A673 (cell line): ENCODE data around the gene RASSF7. TPM values are rescaled to one million over a fixed set of nuclear protein-coding genes. Genes with fewer than 3 reads are reported as not detected.
A peak's percentile ranks its signal among the peaks of the same experiment; 100 is the strongest.

Experiments used
- BruUV-seq: library from RNA; stranded (reverse); fragments of 400-500 nt; replicated peaks from 2 replicates; lab custom pipeline; 2021; lab: Mats Ljungman, UMichigan
- CTCF ChIA-PET: fragments of 300-600 bp; sonication (Branson Sonifier 250); formaldehyde crosslinking; loops from one replicate; lab custom pipeline; 2022; ENCODE audit warnings: antibody characterized with exemption; lab: Charles Lee
- POLR2A ChIA-PET: fragments of 300-600 bp; sonication (Branson Sonifier 250); formaldehyde crosslinking; loops from one replicate; lab custom pipeline; 2022; ENCODE audit warnings: antibody characterized with exemption; ENCODE audit not compliant: low non-redundant PET; lab: Charles Lee
- DNase-seq: peaks from one replicate; pipeline ENCODE4 v3.0.0-alpha.2; 2015; ENCODE audit warnings: low spot score
- H3K27ac ChIP-seq: fragments of 200-600 bp; sonication (generic); 2 replicates; pipeline ENCODE4 v1.5.1; 2016; ENCODE audit warnings: mixed run types, low read depth, mild to moderate bottlenecking, mixed read lengths, antibody characterized with exemption, low read length; ENCODE audit not compliant: poor library complexity, severe bottlenecking
- H3K27me3 ChIP-seq: fragments of 200-600 bp; sonication (generic); replicated peaks from 2 replicates; pipeline ENCODE4 v1.6.1; 2017; ENCODE audit warnings: mixed run types, low read depth, mild to moderate bottlenecking, mixed read lengths, antibody characterized with exemption, low read length; ENCODE audit not compliant: insufficient read depth, poor library complexity
- H3K36me3 ChIP-seq: fragments of 200-600 bp; sonication (generic); 2 replicates; pipeline ENCODE4 v1.6.1; 2016; ENCODE audit warnings: mixed run types, mild to moderate bottlenecking, mixed read lengths, antibody characterized with exemption, low read length; ENCODE audit not compliant: insufficient read depth, poor library complexity, severe bottlenecking
- H3K4me1 ChIP-seq: fragments of 200-600 bp; sonication (generic); 2 replicates; pipeline ENCODE4 v1.6.1; 2017; ENCODE audit warnings: mixed run types, mild to moderate bottlenecking, mixed read lengths, antibody characterized with exemption, low read length; ENCODE audit not compliant: insufficient read depth, poor library complexity, severe bottlenecking
- H3K4me3 ChIP-seq: fragments of 200-600 bp; sonication (generic); 2 replicates; pipeline ENCODE4 v1.5.1; 2016; ENCODE audit warnings: low read depth, mixed run types, mild to moderate bottlenecking, mixed read lengths, low read length; ENCODE audit not compliant: poor library complexity, severe bottlenecking
- H3K9me3 ChIP-seq: fragments of 200-600 bp; sonication (generic); 2 replicates; pipeline ENCODE4 v1.6.1; 2016; ENCODE audit warnings: mixed run types, low read depth, mild to moderate bottlenecking, mixed read lengths, antibody characterized with exemption, low read length; ENCODE audit not compliant: poor library complexity, severe bottlenecking
- CTCF ChIP-seq: fragments of 300-800, 200-600 bp; sonication (generic); conservative IDR thresholded peaks from 2 replicates; pipeline ENCODE4 v1.5.1; 2017; ENCODE audit warnings: low read depth, mild to moderate bottlenecking, antibody characterized with exemption, low read length, moderate library complexity, mixed read lengths
- EZH2 ChIP-seq: fragments of 200-600 bp; sonication (generic); IDR thresholded peaks from 2 replicates; pipeline ENCODE4 v1.6.1; 2017; ENCODE audit warnings: borderline replicate concordance, low read depth, mild to moderate bottlenecking, mixed read lengths, antibody characterized with exemption, low read length; ENCODE audit not compliant: poor library complexity, severe bottlenecking
- intact Hi-C: fragments of 100-400 bp; cut with micrococcal nuclease; formaldehyde crosslinking; loops from one replicate; pipeline ENCODE4 v1.10.0; 2022; ENCODE audit not compliant: unreplicated experiment
- total RNA-seq: library from RNA; stranded (reverse); gene quantifications from 2 replicates; pipeline ENCODE4 v1.2.3, GENCODE V29; 2021

RASSF7 gene
- total RNA-seq, 1 experiment from 2014 or later: 4.6 TPM

- no peak for TF ChIP-seq CTCF
- TF ChIP-seq EZH2: no peak
- Histone ChIP-seq H3K4me1 (peaks cover 20% of the 10 kb centered on the region), H3K36me3 (peaks cover 4% of the 10 kb centered on the region), H3K27ac (peak overlapping the region; percentile 74), H3K9me3 (no peaks in the 10 kb centered on the region), H3K27me3 (no peaks in the 10 kb centered on the region), H3K4me3 (peak overlapping the region; percentile 99)
- ChIA-PET CTCF (no interaction called here), POLR2A (no interaction called here)
- intact Hi-C loops: no loop called here
- no peak for DNase-seq
- BruUV-seq: no TSS peak
Measured at GRCh38 chr11:578276-579035, 17.7 kb downstream of the RASSF7 start.

- TF ChIP-seq CTCF: no peak
- no peak for TF ChIP-seq EZH2
- no TSS peak for BruUV-seq
- Histone ChIP-seq H3K9me3 (no peaks in the 10 kb centered on the region), H3K36me3 (peaks cover 11% of the 10 kb centered on the region), H3K4me3 (no peak overlapping the region), H3K27me3 (no peaks in the 10 kb centered on the region), H3K27ac (no peak overlapping the region), H3K4me1 (peaks cover 17% of the 10 kb centered on the region)
- CTCF ChIA-PET: no interaction called here
- no peak for DNase-seq
- POLR2A ChIA-PET: no interaction called here
- intact Hi-C loops: no loop called here
Measured at GRCh38 chr11:579830-580601, 19.2 kb downstream of the RASSF7 start.

- ChIA-PET POLR2A (no interaction called here), CTCF (no interaction called here)
- intact Hi-C loops: no loop called here
- DNase-seq: no peak
- Histone ChIP-seq H3K27ac (no peak overlapping the region), H3K9me3 (no peaks in the 10 kb centered on the region), H3K4me3 (no peak overlapping the region), H3K36me3 (peaks cover 11% of the 10 kb centered on the region), H3K27me3 (no peaks in the 10 kb centered on the region), H3K4me1 (peaks cover 12% of the 10 kb centered on the region)
- no TSS peak for BruUV-seq
- TF ChIP-seq CTCF: no peak
- no peak for TF ChIP-seq EZH2
Measured at GRCh38 chr11:581342-581741, 20.6 kb downstream of the RASSF7 start.
